ENCODE data around the gene STARD4.

Gene STARD4

GRCh38 chr5:111520908-111521307, 8.6 kb upstream of the STARD4 start:
- no peak for DNase-seq

GRCh38 chr5:111518777-111519176, 6.4 kb upstream of the STARD4 start:
- no peak for DNase-seq

- no peak for DNase-seq
Observed at GRCh38 chr5:111517853-111518501, 5.6 kb upstream of the STARD4 start.

- DNase-seq = no peak
Observed at GRCh38 chr5:111514087-111514486, 1.8 kb upstream of the STARD4 start.

GRCh38 chr5:111513131-111513520, 791 bp upstream of the STARD4 start:
- DNase-seq = no peak

GRCh38 chr5:111511831-111512374, 432 bp downstream of the STARD4 start:
- no peak for DNase-seq

GRCh38 chr5:111511174-111511830, 1.0 kb downstream of the STARD4 start:
- DNase-seq = no peak

GRCh38 chr5:111509119-111509518, 3.2 kb downstream of the STARD4 start:
- DNase-seq = peak; percentile 19

- DNase-seq = no peak
Observed at GRCh38 chr5:111507276-111507675, 5.1 kb downstream of the STARD4 start.

GRCh38 chr5:111505096-111505495, 7.2 kb downstream of the STARD4 start:
- DNase-seq = no peak

- no peak for DNase-seq
Observed at GRCh38 chr5:111502956-111503355, 9.4 kb downstream of the STARD4 start.

- no peak for DNase-seq
Observed at GRCh38 chr5:111498346-111498745, 14.0 kb downstream of the STARD4 start.

- DNase-seq = no peak
Observed at GRCh38 chr5:111495159-111495558, 17.2 kb downstream of the STARD4 start.

- no peak for DNase-seq
Observed at GRCh38 chr5:111494355-111494999, 17.9 kb downstream of the STARD4 start.

GRCh38 chr5:111493031-111493430, 19.3 kb downstream of the STARD4 start:
- DNase-seq = no peak

GRCh38 chr5:111488353-111488752, 24.0 kb downstream of the STARD4 start:
- no peak for DNase-seq

GRCh38 chr5:111486926-111487325, 25.4 kb downstream of the STARD4 start:
- DNase-seq = no peak

GRCh38 chr5:111486055-111486454, 26.3 kb downstream of the STARD4 start:
- DNase-seq = no peak

- DNase-seq = no peak
Observed at GRCh38 chr5:111480346-111480745, 32.0 kb downstream of the STARD4 start.

- DNase-seq = no peak
Observed at GRCh38 chr5:111478898-111479297, 33.4 kb downstream of the STARD4 start.

- no peak for DNase-seq
Observed at GRCh38 chr5:111478266-111478665, 34.1 kb downstream of the STARD4 start.

GRCh38 chr5:111472579-111472978, 39.8 kb downstream of the STARD4 start:
- no peak for DNase-seq

- DNase-seq = no peak
Observed at GRCh38 chr5:111472096-111472495, 40.2 kb downstream of the STARD4 start.

GRCh38 chr5:111469903-111470302, 42.4 kb downstream of the STARD4 start:
- no peak for DNase-seq
